HG02571 (cell line): ENCODE results near the gene CD2AP.
"Not testable (repeated sequence)": the region's sequence is repeated elsewhere in the genome, so short reads cannot be mapped to it uniquely, and the experiment has no call there.

Experiments
- ATAC-seq: cut with Tn5 transposase; IDR thresholded peaks from one replicate; pipeline ENCODE4 v1.9.1; 2021; ENCODE audit warnings: mild to moderate bottlenecking, moderate library complexity; ENCODE audit not compliant: unreplicated experiment

The CD2AP gene

GRCh38 chr6:47495954-47496545, 18.5 kb downstream of the CD2AP start:
- no peak for ATAC-seq

GRCh38 chr6:47496935-47497579, 19.5 kb downstream of the CD2AP start:
- ATAC-seq = no peak

GRCh38 chr6:47502920-47503319, 25.3 kb downstream of the CD2AP start:
- no peak for ATAC-seq

- ATAC-seq = no peak
Observed at GRCh38 chr6:47509937-47510336, 32.3 kb downstream of the CD2AP start.

- no peak for ATAC-seq
Observed at GRCh38 chr6:47512872-47513271, 35.3 kb downstream of the CD2AP start.

GRCh38 chr6:47519279-47519678, 41.7 kb downstream of the CD2AP start:
- ATAC-seq = no peak

- ATAC-seq = no peak
Observed at GRCh38 chr6:47520282-47520681, 42.7 kb downstream of the CD2AP start.

GRCh38 chr6:47521961-47522360, 44.4 kb downstream of the CD2AP start:
- no peak for ATAC-seq

- ATAC-seq = no peak
Observed at GRCh38 chr6:47524136-47524845, 46.7 kb downstream of the CD2AP start.

- no peak for ATAC-seq
Observed at GRCh38 chr6:47525330-47526057, 47.9 kb downstream of the CD2AP start.

- no peak for ATAC-seq
Observed at GRCh38 chr6:47527274-47527673, 49.7 kb downstream of the CD2AP start.

- ATAC-seq = no peak
Observed at GRCh38 chr6:47529734-47530133, 52.1 kb downstream of the CD2AP start.

- ATAC-seq = no peak
Observed at GRCh38 chr6:47532981-47533585, 55.5 kb downstream of the CD2AP start.

GRCh38 chr6:47534063-47534462, 56.5 kb downstream of the CD2AP start:
- ATAC-seq = no peak

GRCh38 chr6:47535316-47536225, 58.0 kb downstream of the CD2AP start:
- ATAC-seq = no peak

- ATAC-seq = no peak
Observed at GRCh38 chr6:47536816-47537401, 59.3 kb downstream of the CD2AP start.

- no peak for ATAC-seq
Observed at GRCh38 chr6:47545223-47545622, 67.6 kb downstream of the CD2AP start.

- ATAC-seq = no peak
Observed at GRCh38 chr6:47551670-47552069, 74.1 kb downstream of the CD2AP start.

- ATAC-seq = no peak
Observed at GRCh38 chr6:47552319-47552718, 74.7 kb downstream of the CD2AP start.

GRCh38 chr6:47553243-47553642, 75.7 kb downstream of the CD2AP start:
- ATAC-seq = not testable (repeated sequence)
